GM19324 (cell line): ENCODE results near the gene NEDD4L.

Source experiments
- ATAC-seq: cut with Tn5 transposase; IDR thresholded peaks from one replicate; pipeline ENCODE4 v1.9.1; 2021; ENCODE audit warnings: mild to moderate bottlenecking, moderate library complexity; ENCODE audit not compliant: unreplicated experiment, low FRiP score

Gene NEDD4L

DNA sequence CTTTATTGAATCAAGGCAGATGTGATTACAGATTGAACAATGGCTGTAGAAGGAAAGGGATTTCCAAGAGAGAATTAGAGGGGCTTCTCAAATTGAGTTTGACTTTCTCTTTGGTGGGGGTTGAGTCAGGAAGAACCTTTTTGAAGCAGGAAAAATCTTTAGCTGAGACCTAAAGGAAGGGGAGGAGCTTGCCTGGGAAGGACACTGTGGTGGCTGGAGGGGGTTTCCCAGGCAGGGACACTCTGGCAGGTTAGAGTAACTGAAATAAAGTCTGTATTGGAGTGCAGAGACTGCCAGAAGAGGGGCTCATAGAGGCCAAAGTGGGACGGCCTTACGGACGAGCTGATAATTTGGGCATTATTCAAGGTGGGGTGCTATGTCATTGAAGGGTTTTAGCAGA is 69.3 kb downstream of the NEDD4L start:
- ATAC-seq: no peak

DNA sequence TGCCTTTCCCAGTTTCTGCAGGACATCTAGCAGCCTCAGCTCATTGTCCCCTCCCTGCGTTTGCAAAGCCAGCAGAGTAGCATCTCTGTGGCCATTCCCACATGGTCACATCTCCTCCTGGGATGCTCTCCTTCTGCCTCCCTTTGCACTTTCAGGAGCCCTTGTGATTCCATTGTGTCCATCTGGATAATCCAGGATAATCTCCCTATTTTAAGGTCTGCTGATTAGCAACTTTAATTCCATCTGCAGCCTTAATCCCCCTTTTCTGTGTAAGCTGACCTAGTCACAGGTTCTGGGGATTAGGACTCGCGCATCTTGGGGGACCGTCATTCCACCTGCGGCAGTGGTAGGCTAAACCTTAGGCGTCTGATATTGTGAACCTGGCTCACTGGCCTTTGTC is 70.7 kb downstream of the NEDD4L start:
- ATAC-seq: no peak

DNA sequence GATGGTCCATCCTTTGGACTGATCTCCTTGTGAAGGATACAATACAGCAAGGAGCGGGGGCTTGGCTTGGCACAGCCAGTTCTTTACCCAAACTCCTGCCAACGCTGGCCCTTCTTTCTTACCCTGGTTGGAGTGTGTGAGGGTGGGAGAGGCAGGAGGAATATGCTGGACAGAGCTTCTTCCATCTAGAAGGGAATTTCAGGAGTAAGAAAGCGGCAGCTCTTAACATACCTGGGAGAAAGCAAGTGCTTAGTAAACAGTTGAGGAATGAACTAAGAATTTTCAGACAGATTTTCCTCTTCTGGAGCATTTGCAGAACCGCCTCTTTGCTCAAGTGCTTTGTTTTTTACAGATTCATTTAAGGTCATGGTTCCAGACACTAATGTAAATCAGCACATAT is 72.8 kb downstream of the NEDD4L start:
- no peak for ATAC-seq

DNA sequence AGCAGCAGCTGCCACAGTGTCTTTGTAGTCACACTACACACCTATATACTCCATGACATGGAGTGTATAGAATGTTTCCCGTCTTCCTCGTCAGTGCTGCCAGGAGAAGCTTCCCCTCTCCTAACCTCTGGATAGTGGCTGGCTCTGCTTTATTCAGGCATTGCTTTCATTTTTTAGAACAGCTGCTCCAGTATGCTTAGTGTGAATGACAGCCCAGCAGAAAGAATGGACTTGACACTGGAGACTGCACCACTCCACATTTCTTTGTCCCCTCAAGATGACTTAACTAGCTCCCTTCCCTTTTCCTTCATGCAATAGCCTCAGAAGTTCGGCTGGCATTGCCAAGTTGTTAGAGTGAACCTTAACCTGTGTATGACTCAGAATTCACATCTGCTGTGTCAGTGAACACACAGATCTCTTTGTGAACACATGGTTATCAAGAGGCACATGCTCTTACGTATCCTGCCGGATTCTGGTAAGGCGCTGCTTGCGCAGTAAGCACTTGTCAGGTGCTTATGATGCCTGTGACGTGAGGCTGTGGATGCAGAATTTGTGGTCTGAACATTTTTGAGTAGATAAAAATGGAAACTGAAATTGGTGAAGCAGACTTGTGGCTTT is 73.9 kb downstream of the NEDD4L start:
- ATAC-seq: no peak

DNA sequence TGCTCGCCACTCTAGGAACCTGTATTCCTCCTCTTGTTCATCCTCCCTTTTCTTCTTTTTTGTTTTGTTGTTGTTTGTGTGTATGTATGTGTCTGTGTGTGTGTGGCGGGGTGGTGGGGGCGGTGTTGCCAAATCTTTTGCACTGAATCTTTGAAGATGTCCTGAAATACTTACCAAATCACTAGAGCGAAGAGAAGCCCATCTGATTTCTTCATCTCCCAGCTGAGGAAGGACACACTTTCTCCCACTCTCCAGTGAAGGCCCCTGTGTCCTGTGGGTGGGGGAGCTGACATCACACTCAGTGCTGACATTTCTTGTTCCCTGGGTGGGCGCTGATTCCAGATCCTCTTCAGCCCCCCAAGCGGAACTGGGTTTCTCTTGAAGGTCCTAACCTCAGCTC is 74.5 kb downstream of the NEDD4L start:
- no peak for ATAC-seq

DNA sequence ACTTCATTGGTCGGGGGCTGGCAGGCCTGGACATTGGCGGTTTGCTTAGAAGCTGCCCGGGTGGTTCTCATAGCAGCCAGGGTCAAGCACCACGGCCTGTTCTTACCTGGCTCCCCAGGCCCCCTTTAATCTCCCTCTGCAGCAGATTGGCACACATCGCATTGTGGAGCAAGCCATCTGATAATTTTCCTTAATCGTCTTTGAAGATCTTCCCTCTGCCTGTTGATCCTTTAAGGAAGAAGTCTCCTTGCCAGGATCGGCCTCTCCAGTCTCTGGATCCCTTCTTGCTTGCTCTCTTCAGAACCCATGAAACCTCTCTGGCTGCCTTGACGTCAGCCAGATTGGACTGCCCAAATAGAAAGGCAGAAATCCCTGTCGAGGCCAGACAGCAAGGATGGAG is 75.8 kb downstream of the NEDD4L start:
- ATAC-seq: no peak

DNA sequence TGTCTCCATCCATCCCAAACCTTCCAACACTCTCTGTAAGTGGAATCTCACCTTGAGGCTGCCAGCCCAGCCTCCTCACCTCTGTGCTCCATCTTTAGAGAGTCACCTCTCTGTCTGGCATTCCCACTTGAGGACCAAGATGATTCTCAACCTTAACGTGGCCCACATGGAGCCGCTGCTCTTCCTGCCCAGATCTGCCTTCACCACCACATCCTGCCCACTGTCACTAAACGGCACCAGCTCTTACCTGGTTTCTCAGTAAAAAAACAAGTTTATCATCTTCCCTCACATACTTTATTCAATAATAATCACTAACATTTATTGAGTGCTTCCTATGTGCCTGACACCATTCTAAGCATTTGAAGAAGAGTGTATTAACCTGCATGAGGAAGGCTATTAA is 80.4 kb downstream of the NEDD4L start:
- no peak for ATAC-seq

DNA sequence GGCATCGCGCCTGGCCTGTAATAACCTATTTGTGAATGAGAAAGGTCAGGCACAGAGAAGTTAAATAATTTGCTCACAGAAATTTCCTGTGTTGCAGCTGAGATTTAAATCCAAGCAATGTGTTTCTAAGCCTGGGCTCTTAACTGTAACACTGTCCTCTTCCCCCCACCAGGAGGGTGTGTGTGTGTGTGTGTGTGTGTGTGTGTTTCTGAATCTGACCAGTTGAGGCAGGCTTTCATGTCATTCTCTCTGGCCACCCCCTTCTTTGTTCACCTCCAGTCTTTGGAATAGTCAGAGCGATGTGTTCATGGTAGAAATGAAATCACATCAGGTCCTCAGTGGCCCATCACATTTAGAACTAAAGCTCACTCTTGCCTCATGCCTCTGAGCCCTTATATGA is 81.2 kb downstream of the NEDD4L start:
- no peak for ATAC-seq

DNA sequence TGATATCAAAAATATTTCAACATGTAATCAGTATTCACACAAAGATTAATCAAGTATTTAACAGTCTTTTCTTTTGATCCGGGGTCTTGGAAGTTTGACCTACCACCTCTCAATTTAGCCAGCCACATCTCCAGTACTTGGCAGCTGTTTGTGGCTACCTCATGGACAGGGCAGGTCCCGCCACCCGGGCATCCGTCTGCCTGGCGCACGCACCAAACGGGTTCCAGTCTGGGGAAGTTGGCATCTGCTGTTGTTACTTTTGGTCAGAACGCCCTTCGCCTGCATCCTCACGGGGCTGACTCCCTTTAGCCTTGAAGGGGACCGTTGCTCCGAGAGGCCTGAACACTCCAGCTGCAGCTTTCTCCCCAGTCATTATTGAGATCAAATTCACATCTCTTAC is 81.7 kb downstream of the NEDD4L start:
- ATAC-seq: no peak

DNA sequence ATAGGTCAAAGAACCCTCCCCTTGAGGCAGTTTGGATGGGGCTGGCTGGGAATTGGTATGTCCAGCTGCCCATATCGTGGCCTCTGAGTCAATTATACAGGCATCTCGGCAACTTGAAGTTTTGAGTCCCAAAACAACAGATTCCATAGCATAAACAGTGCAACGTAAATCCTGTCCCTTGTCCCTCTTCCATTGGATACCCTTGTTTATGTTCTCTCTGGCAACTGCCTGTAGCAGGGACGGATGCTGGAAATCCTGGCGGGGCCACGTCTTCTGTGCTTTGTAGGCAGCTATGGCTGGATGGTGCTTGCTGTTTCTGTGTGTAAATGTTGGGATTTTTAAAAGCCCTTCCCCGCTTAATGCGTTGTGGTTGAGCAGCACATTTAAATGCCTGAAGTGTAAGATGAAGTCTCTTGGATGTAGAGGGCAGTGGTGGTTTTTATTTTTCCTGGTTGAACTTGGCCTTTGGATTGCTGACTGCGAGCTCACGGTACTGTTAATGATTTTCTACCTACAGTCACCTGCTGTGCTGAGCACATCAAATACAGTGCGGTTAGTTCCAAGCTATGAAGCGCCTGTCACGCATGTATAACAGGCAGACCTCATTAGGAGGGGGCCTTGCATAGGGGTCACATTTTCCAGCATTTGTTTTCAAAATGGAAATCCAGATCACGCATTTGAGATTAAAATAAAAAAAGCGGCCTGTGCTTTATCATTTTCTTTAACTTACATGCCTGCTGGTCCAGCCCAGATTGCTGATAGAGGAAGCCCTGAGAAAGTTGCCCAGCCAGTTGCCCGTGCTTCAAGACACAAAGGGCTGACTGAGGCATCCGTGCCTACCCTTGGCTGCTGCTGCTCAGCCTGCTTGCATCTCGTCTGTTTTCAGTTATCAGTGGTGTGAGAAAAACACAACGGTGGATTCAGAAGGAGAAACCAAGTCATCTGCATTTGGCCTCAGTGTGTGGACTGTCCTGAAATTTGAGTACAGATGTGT is 84.7 kb downstream of the NEDD4L start:
- ATAC-seq: no peak

DNA sequence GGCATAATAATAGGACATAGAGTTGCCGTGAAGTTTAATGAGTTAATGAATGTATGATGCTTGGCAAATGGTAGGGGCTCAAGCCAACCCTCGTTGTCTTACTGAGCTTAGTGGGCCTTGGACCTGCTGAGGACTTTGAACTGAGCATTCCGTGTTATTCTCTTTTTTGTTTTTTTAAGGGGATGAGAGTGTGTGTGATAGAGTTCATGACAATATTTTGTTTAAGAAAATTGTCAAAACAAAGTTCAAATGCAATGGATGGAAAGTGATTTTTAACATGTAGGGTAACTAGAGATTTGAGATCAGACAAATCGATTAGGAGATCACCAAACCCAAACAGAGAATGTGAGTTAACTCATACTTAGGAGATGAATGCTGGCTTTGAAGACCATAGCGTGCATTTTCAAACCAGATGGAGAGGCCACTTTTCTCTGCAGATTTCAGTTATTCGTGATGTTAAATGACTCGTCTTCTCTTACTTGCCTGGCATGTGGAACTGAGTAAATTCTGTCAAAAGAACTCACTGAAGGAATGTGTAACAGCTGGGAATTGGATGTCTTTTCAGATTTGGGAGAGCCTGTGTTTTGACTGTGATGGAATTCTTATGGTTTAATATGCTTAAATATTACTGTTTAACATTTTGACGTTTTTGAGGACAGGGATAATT is 88.7 kb downstream of the NEDD4L start:
- no peak for ATAC-seq

DNA sequence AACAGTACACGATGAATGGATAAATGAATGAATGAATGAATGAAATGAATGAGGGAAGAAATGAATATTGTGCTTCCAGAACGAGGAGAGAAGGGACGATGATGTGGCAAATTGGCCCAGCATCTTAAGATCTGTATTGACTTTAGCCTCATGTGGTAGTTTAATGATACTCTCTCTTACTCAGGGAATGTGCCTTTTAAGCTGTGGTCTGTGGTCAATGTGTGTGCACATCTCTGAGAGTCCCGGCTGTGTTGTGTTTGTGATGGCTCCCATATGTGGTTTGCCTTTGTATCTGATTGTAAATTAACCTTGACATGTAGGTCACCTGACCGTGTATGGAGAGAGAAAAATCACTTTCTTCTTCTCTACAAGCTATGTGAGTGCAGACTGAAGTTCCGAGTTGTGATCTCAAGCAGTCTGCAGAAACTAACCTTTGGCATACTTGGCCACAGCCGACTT is 91.2 kb downstream of the NEDD4L start:
- ATAC-seq: no peak

DNA sequence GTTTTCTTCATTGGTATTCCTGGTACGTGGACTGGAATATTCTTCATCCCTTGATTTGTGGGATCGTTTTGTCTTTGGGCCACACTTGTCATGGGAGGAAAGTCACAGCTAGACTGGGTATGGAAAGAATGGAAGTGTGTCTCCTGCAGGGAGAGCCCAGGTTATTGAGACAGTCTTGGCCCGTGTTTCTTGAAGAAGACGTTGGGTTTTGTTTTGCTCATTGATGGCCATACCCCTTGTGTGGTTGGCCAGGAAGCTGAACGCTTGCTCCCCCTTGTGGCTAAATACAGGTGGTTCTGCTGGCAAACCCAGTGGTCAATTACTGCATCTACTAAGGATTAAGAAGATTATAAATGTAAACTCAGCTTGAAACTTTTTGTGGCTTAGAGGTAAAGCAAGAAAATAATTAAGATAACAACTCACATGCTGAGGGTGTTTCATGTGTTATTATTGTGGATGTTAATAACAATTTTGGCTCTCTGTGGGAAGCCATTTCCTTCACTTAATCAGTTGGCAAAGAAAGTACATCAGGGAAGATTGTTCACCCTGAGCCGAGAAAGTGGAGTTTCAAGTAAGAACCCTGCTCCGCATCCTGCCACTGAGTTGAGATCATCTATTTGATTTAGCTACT is 91.8 kb downstream of the NEDD4L start:
- peak; percentile 69 for ATAC-seq

DNA sequence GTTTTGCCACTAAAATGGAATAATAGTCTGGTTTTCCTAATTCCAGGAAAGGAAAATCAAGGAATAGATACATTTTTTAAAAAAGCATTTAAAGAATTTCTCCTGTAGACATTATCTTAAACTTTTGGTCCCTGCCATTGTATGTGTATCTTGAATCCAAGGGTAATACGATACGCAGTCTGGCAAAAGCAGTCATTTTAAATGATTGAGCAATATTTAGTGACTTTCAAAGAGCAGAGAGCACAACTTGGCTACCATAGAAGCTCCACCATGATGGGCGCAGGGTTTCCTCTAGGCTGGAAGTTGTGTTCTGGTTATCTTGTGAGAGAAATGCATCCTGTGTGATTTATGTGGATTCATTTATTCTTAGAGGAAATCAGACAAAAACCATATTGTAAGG is 92.9 kb downstream of the NEDD4L start:
- no peak for ATAC-seq

DNA sequence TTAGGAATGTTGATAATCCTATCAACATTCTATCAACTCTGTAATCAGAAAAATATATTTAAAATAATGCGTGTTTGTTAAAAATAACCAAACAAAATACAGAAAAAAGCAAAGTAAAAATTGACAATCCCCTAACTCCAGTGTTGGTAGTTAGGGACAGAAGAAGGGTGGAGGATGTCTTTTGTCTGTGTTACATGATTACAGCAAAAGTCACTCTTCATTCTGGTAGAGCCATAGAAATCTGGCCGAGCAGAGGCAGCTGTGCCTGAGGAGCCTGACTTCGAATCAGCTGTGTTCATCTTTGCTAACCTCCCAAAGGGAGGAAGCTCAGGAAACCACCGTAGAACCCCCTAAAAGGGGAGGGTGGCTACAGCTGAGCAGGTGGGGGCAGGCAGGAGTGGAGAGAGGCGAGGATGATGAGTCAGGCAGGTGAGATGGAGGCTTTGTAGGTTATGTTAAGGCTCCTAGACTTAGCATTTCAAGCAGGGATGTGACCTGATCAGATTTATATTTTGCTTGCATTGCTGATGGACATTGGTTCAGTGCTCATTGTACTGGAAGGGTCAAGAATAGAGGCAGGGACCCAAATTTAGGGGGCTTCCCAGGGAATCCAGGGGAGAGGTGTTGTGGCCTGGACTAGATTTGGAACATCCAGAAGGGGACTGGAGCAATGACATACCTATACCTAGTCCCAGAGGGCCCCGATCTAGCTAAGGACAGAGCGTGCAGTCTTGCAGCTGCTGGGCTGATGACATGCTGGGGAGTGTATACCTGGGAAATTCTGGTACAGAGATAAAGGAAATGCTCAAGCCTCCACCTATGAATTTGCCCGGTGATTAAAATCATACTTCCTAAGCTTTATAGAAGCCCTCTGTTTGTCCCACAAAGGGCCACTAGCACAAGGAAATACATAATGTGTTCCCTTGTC is 95.7 kb downstream of the NEDD4L start:
- ATAC-seq: no peak

DNA sequence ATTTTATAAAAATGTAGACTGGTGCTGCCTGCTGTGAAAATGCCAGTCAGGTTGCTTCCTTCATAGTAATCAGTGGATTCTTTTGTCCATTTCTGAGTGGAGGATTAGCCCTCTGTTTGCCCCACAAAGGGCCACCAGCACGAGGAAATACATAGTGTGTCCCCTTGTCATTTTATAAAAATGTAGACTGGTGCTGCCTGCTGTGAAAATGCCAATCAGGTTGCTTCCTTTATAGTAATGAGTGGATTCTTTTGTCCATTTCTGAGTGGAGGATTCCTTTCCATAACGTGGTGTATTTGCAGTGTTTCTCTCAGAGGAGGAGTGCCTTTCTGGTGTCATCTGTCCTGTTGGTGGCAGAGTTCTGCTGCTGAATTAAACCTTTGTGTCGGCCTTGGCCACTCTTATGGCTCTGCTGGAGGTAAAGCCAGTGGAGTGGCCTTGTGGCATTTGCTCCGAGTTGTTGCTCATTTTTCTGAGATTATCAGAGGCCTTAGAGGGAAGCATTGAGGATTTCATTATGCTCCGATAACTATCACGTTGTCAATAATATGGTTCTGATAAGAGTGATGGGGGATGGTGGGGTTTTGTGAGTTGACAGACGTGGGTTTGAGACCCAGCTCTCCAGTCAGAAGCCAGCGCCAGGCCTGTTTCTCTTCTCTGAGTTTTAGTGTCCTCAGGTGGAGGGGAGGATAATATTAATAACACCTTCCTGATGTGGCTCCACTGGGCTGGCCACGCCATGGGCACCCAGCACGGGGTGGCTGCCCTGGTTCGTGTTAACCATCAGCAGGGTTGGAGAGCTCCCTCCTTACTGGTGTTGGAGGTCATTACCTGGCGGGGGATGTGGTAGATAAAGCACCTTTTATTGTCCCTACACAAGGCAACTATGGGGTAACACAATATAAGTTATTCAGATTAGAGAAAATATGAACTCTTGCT is 96.6 kb downstream of the NEDD4L start:
- no peak for ATAC-seq

DNA sequence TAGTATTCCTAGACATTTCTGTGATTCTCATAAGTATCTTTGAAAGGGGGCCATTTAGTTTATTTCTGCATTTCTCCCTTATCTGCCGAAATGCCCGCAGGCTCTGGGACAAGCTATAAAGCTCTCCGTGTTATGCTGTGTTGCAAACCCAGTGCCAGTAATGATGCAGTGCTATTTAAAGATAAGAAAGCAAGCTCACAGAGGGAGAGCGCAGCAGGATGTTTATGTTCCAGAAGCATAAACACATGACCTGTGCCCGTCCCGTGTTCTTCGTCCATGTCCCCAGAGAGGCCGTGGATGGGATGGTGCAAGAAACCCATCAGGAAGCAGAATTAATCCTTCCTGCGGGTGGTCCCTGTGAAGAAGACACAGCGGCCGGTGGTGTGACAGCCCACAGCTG is 99.4 kb downstream of the NEDD4L start:
- no peak for ATAC-seq

DNA sequence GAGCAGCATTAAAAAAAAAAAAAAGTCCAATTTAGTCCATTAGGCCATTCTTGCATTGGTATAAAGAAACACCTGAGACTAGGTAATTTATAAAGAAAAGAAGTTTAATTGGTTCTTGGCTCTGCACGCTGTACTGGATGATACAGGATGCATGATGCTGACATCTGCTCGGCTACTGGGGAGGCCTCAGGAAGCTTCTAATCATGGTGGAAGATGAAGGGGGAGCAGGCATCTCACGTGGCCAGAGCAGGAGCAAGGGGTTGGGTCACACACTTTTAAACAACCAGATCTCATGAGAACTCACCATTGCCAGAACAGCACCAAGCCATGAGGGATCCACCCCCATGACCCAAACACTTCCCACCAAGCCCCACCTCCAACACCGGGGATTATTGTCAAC is 100.1 kb downstream of the NEDD4L start:
- no peak for ATAC-seq
